HepG2 (cell line): ENCODE results near the gene CCM2. TPM values are rescaled to one million over a fixed set of nuclear protein-coding genes. Genes with fewer than 3 reads are reported as not detected.
A peak's percentile ranks its signal among the peaks of the same experiment; 100 is the strongest.

ENCODE experiments used
- EP300 ChIP-seq, 3 experiments: sonication (generic) in 1 of 3; formaldehyde crosslinking in 1 of 3; IDR thresholded peaks; 2 replicates each; pipeline versions ENCODE4 v1.5.1 to v1.6.1; 2011 to 2020; ENCODE audit warnings: low read depth in 2 of 3, low read length in 2 of 3, borderline replicate concordance in 1 of 3, improper control_type of control experiment in 1 of 3, mild to moderate bottlenecking in 1 of 3, missing genetic modification reagents in 1 of 3, moderate library complexity in 1 of 3
- FOXM1 ChIP-seq: sonication (generic); formaldehyde crosslinking; IDR thresholded peaks from 2 replicates; pipeline ENCODE4 v1.5.0; 2020; ENCODE audit warnings: missing genetic modification reagents
- GABPA ChIP-seq, 2 experiments: IDR thresholded peaks; 2 replicates each; pipeline ENCODE4 v1.6.1; 2011 to 2016; ENCODE audit warnings: low read depth in 2 of 2, low read length in 1 of 2, missing biosample characterization in 1 of 2, missing genetic modification characterization in 1 of 2
- GLI4 ChIP-seq: sonication (generic); formaldehyde crosslinking; IDR thresholded peaks from 2 replicates; pipeline ENCODE4 v1.5.1; 2020; ENCODE audit warnings: missing genetic modification reagents, mild to moderate bottlenecking, moderate library complexity, borderline replicate concordance
- IKZF1 ChIP-seq: fragments of 450-650 bp; IDR thresholded peaks from 2 replicates; pipeline ENCODE4 v1.7.1; 2016
- MAZ ChIP-seq, 2 experiments: sonication (generic) in 1 of 2; formaldehyde crosslinking in 1 of 2; IDR thresholded peaks; 2 replicates each; pipeline versions ENCODE4 v1.5.0 to v1.6.1; 2012 to 2020; ENCODE audit warnings: low read depth in 2 of 2, mild to moderate bottlenecking in 2 of 2, borderline replicate concordance in 1 of 2, improper control_type of control experiment in 1 of 2, low read length in 1 of 2, missing genetic modification reagents in 1 of 2, moderate library complexity in 1 of 2
- MED13 ChIP-seq: sonication (generic); formaldehyde crosslinking; IDR thresholded peaks from 2 replicates; pipeline ENCODE4 v1.5.0; 2020; ENCODE audit warnings: missing genetic modification reagents
- NFYB ChIP-seq: sonication (generic); formaldehyde crosslinking; IDR thresholded peaks from 2 replicates; pipeline ENCODE4 v1.4.0; 2020; ENCODE audit warnings: missing genetic modification reagents
- PHF5A ChIP-seq: IDR thresholded peaks from one replicate; pipeline ENCODE4 v1.6.1; 2018; ENCODE audit warnings: low read depth, missing genetic modification reagents; ENCODE audit not compliant: unreplicated experiment
- POGZ ChIP-seq: sonication (generic); formaldehyde crosslinking; IDR thresholded peaks from 2 replicates; pipeline ENCODE4 v1.4.0; 2020; ENCODE audit warnings: mild to moderate bottlenecking, missing genetic modification reagents
- RBM39 ChIP-seq: fragments of 200-400 bp; formaldehyde crosslinking; IDR thresholded peaks from one replicate; pipeline ENCODE4 v1.6.1; 2018; ENCODE audit warnings: antibody characterized with exemption, mild to moderate bottlenecking, low read depth, low read length; ENCODE audit not compliant: poor library complexity, severe bottlenecking
- SPEN ChIP-seq: sonication (generic); formaldehyde crosslinking; IDR thresholded peaks from 2 replicates; pipeline ENCODE4 v1.5.1; 2020; ENCODE audit warnings: low read depth, mild to moderate bottlenecking, missing genetic modification reagents
- THYN1 ChIP-seq: sonication (generic); formaldehyde crosslinking; IDR thresholded peaks from 2 replicates; pipeline ENCODE4 v1.8.1; 2023; ENCODE audit warnings: low read depth, mild to moderate bottlenecking, moderate library complexity, missing genetic modification reagents, borderline replicate concordance
- ZBTB2 ChIP-seq: sonication (generic); formaldehyde crosslinking; IDR thresholded peaks from 2 replicates; pipeline ENCODE4 v1.8.0; 2022; ENCODE audit warnings: low read depth, missing genetic modification reagents
- ZC3H13 ChIP-seq: sonication (generic); formaldehyde crosslinking; IDR thresholded peaks from 2 replicates; pipeline ENCODE4 v1.8.1; 2023; ENCODE audit warnings: mild to moderate bottlenecking, missing genetic modification reagents, moderate library complexity
- ZNF383 ChIP-seq: sonication (generic); formaldehyde crosslinking; IDR thresholded peaks from 2 replicates; pipeline ENCODE4 v1.4.0; 2020; ENCODE audit warnings: missing genetic modification reagents, mild to moderate bottlenecking, borderline replicate concordance
- ZNF644 ChIP-seq: IDR thresholded peaks from 2 replicates; pipeline ENCODE4 v1.6.1; 2016; ENCODE audit warnings: low read depth
- ZSCAN20 ChIP-seq: sonication (generic); formaldehyde crosslinking; IDR thresholded peaks from 2 replicates; pipeline ENCODE4 v1.4.0; 2020; ENCODE audit warnings: missing genetic modification reagents, mild to moderate bottlenecking, borderline replicate concordance
- polyA plus RNA-seq, 8 experiments: library from polyadenylated mRNA; depleted of rRNA in 3 of 8; stranded (reverse) in 7 of 8; unstranded in 1 of 8; fragments of >200 nt; fragmentation: Illumina TruSeq in 4 of 8; extraction: Trizol in 4 of 8; gene quantifications; 2 replicates each; pipeline versions ENCODE4 v1.2.1 to v1.2.3, GENCODE V29; 2011 to 2016; ENCODE audit warnings: low read depth in 4 of 8, missing spikeins in 1 of 8, mixed read lengths in 1 of 8; ENCODE audit not compliant: insufficient read depth in 1 of 8
- total RNA-seq, 5 experiments: library from RNA; depleted of rRNA; stranded (reverse); fragments of >200 nt; fragmentation: Illumina TruSeq; extraction: Trizol; gene quantifications; 2 replicates each; pipeline ENCODE4 v1.2.3, GENCODE V29; 2016; ENCODE audit warnings: low read depth in 1 of 5
- TF ChIP-seq, protein P1 (sequence below): sonication (generic); formaldehyde crosslinking; IDR thresholded peaks from 2 replicates; pipeline ENCODE4 v1.4.0; 2020; ENCODE audit warnings: missing genetic modification reagents

Gene CCM2
- total and polyA plus RNA-seq, 2 of the 13 experiments (the other 11 are each of a cell fraction or from before 2014, with no cell fraction given), result 13.7 to 15.8 TPM

- TF ChIP-seq ZNF383 (CRISPR knock-in tag) (no peak), ZNF644 (CRISPR knock-in tag) (no peak), ZSCAN20 (CRISPR knock-in tag) (no peak), ZC3H13 (no peak), PHF5A (no peak), MAZ (IDR thresholded peaks at IDR 0.05; ENCODE audit: borderline replicate concordance, low read depth, low read length) (0 out of 2 replicates have a peak, but pooled peaks have one; percentile 26), MAZ (CRISPR knock-in tag; IDR thresholded peaks at IDR 0.05; ENCODE audit: low read depth) (peak; percentile 52; the same call in 1 of the 2 replicates), GLI4 (no peak), NFYB (CRISPR knock-in tag) (peak; percentile 39; the same call in 1 of the 2 replicates), RBM39 (peak; percentile 16), THYN1 (no peak), MED13 (no peak), IKZF1 (no peak), EP300 (IDR thresholded peaks at IDR 0.05; ENCODE audit: low read depth in 2 of 2, low read length in 2 of 2) (no peak), EP300 (CRISPR knock-in tag; IDR thresholded peaks at IDR 0.05; ENCODE audit: borderline replicate concordance) (no peak), GABPA (IDR thresholded peaks at IDR 0.05; ENCODE audit: low read depth, low read length) (peak; percentile 58), GABPA (CRISPR knock-in tag; IDR thresholded peaks at IDR 0.05; ENCODE audit: low read depth) (peak; percentile 82), FOXM1 (no peak), ZBTB2 (CRISPR knock-in tag) (no peak), SPEN (CRISPR knock-in tag) (peak; percentile 9; the same call in 1 of the 2 replicates), POGZ (CRISPR knock-in tag) (0 out of 2 replicates have a peak, but pooled peaks have one; percentile 21)
- TF ChIP-seq, protein P1, sequence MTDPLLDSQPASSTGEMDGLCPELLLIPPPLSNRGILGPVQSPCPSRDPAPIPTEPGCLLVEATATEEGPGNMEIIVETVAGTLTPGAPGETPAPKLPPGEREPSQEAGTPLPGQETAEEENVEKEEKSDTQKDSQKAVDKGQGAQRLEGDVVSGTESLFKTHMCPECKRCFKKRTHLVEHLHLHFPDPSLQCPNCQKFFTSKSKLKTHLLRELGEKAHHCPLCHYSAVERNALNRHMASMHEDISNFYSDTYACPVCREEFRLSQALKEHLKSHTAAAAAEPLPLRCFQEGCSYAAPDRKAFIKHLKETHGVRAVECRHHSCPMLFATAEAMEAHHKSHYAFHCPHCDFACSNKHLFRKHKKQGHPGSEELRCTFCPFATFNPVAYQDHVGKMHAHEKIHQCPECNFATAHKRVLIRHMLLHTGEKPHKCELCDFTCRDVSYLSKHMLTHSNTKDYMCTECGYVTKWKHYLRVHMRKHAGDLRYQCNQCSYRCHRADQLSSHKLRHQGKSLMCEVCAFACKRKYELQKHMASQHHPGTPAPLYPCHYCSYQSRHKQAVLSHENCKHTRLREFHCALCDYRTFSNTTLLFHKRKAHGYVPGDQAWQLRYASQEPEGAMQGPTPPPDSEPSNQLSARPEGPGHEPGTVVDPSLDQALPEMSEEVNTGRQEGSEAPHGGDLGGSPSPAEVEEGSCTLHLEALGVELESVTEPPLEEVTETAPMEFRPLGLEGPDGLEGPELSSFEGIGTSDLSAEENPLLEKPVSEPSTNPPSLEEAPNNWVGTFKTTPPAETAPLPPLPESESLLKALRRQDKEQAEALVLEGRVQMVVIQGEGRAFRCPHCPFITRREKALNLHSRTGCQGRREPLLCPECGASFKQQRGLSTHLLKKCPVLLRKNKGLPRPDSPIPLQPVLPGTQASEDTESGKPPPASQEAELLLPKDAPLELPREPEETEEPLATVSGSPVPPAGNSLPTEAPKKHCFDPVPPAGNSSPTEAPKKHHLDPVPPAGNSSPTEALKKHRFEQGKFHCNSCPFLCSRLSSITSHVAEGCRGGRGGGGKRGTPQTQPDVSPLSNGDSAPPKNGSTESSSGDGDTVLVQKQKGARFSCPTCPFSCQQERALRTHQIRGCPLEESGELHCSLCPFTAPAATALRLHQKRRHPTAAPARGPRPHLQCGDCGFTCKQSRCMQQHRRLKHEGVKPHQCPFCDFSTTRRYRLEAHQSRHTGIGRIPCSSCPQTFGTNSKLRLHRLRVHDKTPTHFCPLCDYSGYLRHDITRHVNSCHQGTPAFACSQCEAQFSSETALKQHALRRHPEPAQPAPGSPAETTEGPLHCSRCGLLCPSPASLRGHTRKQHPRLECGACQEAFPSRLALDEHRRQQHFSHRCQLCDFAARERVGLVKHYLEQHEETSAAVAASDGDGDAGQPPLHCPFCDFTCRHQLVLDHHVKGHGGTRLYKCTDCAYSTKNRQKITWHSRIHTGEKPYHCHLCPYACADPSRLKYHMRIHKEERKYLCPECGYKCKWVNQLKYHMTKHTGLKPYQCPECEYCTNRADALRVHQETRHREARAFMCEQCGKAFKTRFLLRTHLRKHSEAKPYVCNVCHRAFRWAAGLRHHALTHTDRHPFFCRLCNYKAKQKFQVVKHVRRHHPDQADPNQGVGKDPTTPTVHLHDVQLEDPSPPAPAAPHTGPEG (CRISPR knock-in tag), result no peak
Measured at GRCh38 chr7:44999245-45000092, 532 bp upstream of the CCM2 start (continued).
